Activated CD4-positive, alpha-beta T cell treated with anti-CD3 and anti-CD28 coated beads, Interleukin-2, amount 10 ng/mL, durations not matched to agents 7 days and 5 days (primary cell): ENCODE data around the gene ERC2. TPM values are rescaled to one million over a fixed set of nuclear protein-coding genes. Genes with fewer than 3 reads are reported as not detected.
"Not testable (repeated sequence)": the region's sequence is repeated elsewhere in the genome, so short reads cannot be mapped to it uniquely, and the experiment has no call there.

ENCODE experiments used
- CTCF ChIA-PET: fragments of 350-600 bp; sonication (Branson Sonifier 250); formaldehyde crosslinking; loops from one replicate; lab custom pipeline; 2021; ENCODE audit warnings: antibody characterized with exemption; lab: Charles Lee
- POLR2A ChIA-PET: fragments of 350-600 bp; sonication (Branson Sonifier 250); formaldehyde crosslinking; loops from one replicate; lab custom pipeline; 2021; ENCODE audit warnings: antibody characterized with exemption; lab: Charles Lee
- DNase-seq: peaks from one replicate; pipeline ENCODE4 v3.0.0-alpha.2; 2020
- H3K27ac Mint-ChIP-seq: one replicate; pipeline ENCODE4 v1.8.0; 2021; ENCODE audit warnings: mild to moderate bottlenecking, moderate library complexity, mixed read lengths
- H3K27me3 Mint-ChIP-seq: one replicate; pipeline ENCODE4 v1.8.0; 2021; ENCODE audit warnings: mixed read lengths
- H3K36me3 Mint-ChIP-seq: one replicate; pipeline ENCODE4 v1.8.0; 2021; ENCODE audit warnings: low read depth, mixed read lengths
- H3K4me1 Mint-ChIP-seq: one replicate; pipeline ENCODE4 v1.8.0; 2021; ENCODE audit warnings: mixed read lengths
- H3K4me3 Mint-ChIP-seq: one replicate; pipeline ENCODE4 v1.8.0; 2021; ENCODE audit warnings: mild to moderate bottlenecking, moderate library complexity, mixed read lengths
- H3K9me3 Mint-ChIP-seq: one replicate; pipeline ENCODE4 v1.8.0; 2021; ENCODE audit warnings: mixed read lengths
- total RNA-seq, 2 experiments: library from RNA; stranded (reverse); gene quantifications; one replicate each; pipeline ENCODE4 v1.2.3, GENCODE V29; 2021

Gene ERC2
- total RNA-seq, 2 experiments from 2014 or later = not detected

DNA sequence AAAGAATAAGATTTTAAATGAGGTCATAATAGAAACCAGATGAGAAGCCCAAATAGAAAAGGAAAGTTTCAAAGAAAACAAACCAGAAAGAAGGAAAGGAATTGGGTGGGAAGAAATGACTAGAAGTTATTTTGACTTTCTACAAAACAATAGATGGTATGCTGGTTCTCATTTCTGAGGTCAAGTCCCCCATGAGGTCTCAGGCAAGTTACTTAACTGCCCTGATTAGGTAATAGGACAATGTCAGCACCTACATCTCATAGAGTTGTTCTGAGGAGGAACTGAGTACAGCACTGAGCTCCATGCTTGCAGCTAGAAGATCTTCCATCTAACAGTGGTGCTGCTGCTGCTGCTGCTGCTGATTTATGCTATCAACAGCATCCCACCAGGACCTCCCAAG is 185.9 kb downstream of the ERC2 start:
- ChIA-PET CTCF (no interaction called here), POLR2A (no interaction called here)
- Mint-ChIP-seq H3K9me3 (no peaks in the 10 kb centered on the region), H3K36me3 (no peaks in the 10 kb centered on the region), H3K4me1 (no peaks in the 10 kb centered on the region), H3K27ac (no peak overlapping the region), H3K27me3 (peaks cover 15% of the 10 kb centered on the region), H3K4me3 (no peak overlapping the region)
- DNase-seq = no peak

DNA sequence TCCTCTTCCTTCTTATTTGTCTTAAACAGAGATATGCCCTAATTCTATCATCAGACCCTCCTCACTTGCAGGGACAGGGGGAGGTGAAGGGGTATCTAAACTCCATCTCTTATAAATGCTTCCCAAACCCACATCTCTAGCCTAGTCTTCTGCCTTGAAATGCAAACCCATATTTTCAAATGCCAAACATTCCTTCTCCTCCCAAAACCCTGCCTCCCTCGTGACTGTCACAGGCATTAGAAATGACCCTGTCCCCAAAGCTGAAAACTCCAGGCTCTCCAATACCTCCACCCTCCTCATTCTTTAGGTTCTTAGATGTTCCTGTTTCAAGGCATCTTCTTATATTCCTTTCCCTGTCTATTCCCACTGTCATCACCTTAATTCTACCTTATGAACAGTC is 191.0 kb downstream of the ERC2 start:
- no peak overlapping the region for H3K4me3 Mint-ChIP-seq
- no peaks in the 10 kb centered on the region for H3K4me1 Mint-ChIP-seq
- H3K27ac Mint-ChIP-seq = no peak overlapping the region
- CTCF ChIA-PET = no interaction called here
- H3K27me3 Mint-ChIP-seq = peaks cover 10% of the 10 kb centered on the region
- POLR2A ChIA-PET = no interaction called here
- H3K36me3 Mint-ChIP-seq = no peaks in the 10 kb centered on the region
- no peaks in the 10 kb centered on the region for H3K9me3 Mint-ChIP-seq
- DNase-seq = no peak

DNA sequence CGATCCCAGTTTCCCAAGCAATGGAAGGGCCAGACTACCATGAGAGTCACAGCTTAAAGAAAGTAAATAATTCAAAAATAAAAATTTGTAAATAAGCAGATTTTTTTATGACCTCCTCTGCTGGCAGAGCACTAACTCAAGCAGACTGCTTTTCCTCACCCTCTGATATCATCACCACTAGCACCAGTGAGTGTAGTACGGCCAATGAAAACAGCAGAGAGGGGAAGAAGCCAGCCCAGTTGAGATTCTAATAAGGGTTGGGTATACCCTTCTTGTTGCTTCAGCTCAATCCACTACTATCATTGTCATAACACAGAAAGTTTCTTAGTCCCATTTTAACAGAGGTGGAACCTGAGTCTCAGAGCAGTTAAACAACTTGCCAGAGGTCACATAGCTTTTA is 193.1 kb downstream of the ERC2 start:
- H3K27me3 Mint-ChIP-seq = peaks cover 7% of the 10 kb centered on the region
- H3K27ac Mint-ChIP-seq = no peak overlapping the region
- DNase-seq = no peak
- CTCF ChIA-PET = no interaction called here
- H3K4me3 Mint-ChIP-seq = no peak overlapping the region
- no peaks in the 10 kb centered on the region for H3K36me3 Mint-ChIP-seq
- no peaks in the 10 kb centered on the region for H3K4me1 Mint-ChIP-seq
- POLR2A ChIA-PET = no interaction called here
- no peaks in the 10 kb centered on the region for H3K9me3 Mint-ChIP-seq

DNA sequence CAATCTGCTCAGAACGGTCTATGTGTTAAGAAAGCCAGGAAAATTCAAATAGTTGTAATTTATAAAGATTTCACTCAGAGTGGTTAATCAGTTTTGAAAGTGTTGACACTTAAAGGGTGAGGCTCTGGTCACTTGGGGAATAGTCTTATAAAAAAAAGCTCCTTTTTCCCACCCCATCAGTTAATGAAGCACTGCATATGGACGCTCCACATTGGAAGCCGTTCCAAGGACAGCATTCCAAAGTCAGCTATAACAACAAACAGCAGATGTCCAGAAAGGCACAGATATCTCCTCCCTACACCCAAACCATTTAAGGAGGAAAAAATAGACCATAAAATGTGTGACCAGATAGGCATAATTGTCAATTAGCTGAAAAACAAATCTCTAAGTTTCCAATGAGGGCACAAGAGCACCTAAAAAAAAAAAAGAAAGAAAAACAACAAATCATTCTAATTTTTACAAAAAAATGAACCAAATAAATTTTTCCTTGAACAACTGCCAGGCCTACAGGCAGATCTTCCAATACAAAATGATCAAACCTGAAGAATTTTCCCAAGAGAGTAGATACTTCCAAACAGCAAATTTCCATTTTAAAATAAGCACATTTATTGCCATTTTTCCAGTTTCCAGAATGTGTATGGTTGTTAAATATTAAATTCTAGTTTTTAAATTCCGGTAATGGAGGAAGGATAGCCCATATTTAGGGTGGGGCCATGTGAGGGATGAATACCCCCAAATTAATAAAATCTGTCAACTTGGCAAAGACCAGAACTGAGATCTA is 198.3 kb downstream of the ERC2 start:
- no peak overlapping the region for H3K4me3 Mint-ChIP-seq
- POLR2A ChIA-PET = no interaction called here
- no peaks in the 10 kb centered on the region for H3K4me1 Mint-ChIP-seq

DNA sequence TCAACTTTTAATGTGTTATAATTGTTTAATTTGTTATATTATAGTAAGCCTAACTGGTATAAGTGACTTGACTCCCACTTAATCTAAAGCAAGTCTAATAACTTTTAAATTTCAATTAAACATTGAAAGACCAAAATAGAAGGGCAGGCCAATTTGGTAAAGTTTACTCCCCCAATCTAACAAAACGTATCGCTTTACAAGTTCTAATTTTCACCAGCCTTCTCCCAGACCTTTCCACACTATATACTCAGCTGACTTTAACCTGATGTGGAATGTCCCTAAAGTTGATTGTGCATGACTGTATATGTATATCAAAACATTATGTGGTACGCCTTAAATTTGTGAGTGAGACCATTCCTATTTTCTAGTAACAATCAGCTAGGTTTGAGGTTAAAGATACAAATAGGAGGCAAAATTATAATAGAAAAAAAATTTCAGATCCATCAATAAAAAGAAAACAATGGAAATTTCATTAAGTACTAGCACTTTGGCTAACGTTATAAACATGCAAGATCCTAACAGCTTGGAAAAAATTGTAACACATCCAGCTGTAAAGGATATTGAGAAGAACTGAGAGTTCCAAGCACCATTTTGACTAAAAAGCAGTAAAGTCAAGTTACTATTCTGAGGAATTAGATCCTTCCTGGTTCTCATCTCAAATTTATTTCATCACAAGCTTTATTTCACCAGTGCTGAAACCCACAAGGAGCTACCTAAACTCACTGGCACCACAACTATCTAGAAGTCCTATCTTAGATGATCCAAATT is 199.5 kb downstream of the ERC2 start:
- Mint-ChIP-seq H3K27ac (no peak overlapping the region), H3K27me3 (peaks cover 3% of the 10 kb centered on the region), H3K4me1 (no peaks in the 10 kb centered on the region), H3K9me3 (no peaks in the 10 kb centered on the region), H3K4me3 (no peak overlapping the region), H3K36me3 (no peaks in the 10 kb centered on the region)
- DNase-seq = no peak
- CTCF ChIA-PET = no interaction called here
- POLR2A ChIA-PET = no interaction called here

More for the DNA sequence above, 198.3 kb downstream of the ERC2 start:
- CTCF ChIA-PET = no interaction called here
- DNase-seq = no peak
- no peaks in the 10 kb centered on the region for H3K36me3 Mint-ChIP-seq
- no peaks in the 10 kb centered on the region for H3K9me3 Mint-ChIP-seq
- H3K27ac Mint-ChIP-seq = no peak overlapping the region
- peaks cover 3% of the 10 kb centered on the region for H3K27me3 Mint-ChIP-seq

DNA sequence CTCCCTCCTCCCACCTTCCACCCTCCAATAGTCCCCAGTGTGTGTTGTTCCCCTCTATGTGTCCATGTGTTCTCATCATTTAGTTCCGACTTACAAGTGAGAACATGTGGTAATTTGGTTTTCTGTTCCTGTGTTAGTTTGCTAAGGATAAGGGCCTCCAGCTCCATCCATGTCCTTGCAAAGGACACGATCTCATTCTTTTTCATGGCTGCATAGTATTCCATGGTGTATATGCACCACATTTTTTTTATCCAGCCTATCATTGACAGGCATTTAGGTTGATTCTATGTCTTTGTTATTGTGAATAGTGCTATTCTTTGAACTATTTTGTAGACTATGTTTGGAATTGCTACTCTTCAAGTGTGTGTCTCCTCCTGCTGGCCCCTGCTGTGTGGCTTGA is 206.4 kb downstream of the ERC2 start:
- POLR2A ChIA-PET = not testable (repeated sequence)
- CTCF ChIA-PET = interaction anchor here (1.0 kb wide), 1 partner anchor 19 kb away, joined by 3 read pairs; no protein-coding TSS in a partner anchor

DNA sequence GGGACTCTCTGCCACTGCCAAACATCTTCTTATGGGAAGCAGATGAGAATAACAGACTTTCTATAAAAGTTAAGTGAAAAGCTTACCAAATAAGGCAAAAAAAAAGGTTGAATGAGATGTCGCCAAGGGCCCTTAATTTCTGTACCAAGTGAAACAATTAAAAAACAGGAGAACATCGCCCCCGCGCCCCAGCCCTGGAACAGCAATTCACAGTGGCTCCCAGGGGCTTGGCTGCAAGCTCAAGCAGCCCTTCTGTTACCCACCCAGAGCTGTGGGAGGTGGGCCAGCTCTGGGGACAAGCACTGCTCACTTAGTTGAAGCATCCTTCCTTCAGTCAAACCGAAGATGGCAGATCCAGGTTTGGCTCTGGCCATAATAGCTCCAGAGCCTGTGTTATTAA is 208.0 kb downstream of the ERC2 start:
- POLR2A ChIA-PET = no interaction called here
- H3K4me3 Mint-ChIP-seq = no peak overlapping the region
- H3K4me1 Mint-ChIP-seq = no peaks in the 10 kb centered on the region
- CTCF ChIA-PET = interaction anchor here (0.7 kb wide), 1 partner anchor 754 kb away, joined by 3 read pairs; no protein-coding TSS in a partner anchor
- no peaks in the 10 kb centered on the region for H3K36me3 Mint-ChIP-seq
- DNase-seq = no peak
- H3K27me3 Mint-ChIP-seq = peaks cover 6% of the 10 kb centered on the region
- no peak overlapping the region for H3K27ac Mint-ChIP-seq
- no peaks in the 10 kb centered on the region for H3K9me3 Mint-ChIP-seq

More for the DNA sequence above, 206.4 kb downstream of the ERC2 start:
- not testable (repeated sequence) for H3K36me3 Mint-ChIP-seq, DNase-seq, H3K9me3 Mint-ChIP-seq, H3K4me3 Mint-ChIP-seq, H3K4me1 Mint-ChIP-seq, H3K27me3 Mint-ChIP-seq, H3K27ac Mint-ChIP-seq

DNA sequence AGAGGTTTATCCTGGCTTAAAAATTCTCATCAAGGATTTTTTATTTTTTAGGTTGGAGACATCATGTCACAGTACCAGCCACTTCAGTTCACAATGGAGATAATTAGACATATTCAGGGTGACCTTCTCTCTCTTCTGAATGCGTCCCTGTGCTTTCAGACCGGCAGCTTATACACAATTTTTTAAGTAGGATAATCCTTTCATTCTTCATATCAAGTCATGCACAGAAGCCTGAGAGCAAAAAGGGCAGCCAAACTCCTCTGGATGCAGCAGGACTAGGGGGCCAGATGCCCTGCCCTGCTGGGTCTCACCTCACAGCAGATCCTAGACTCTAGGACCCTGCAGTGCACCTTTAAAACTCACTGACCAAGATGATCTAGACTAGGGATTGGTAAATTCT is 210.4 kb downstream of the ERC2 start:
- H3K27me3 Mint-ChIP-seq = peaks cover 6% of the 10 kb centered on the region
- POLR2A ChIA-PET = no interaction called here
- no peak overlapping the region for H3K27ac Mint-ChIP-seq
- H3K4me1 Mint-ChIP-seq = no peaks in the 10 kb centered on the region
- no peaks in the 10 kb centered on the region for H3K9me3 Mint-ChIP-seq
- H3K36me3 Mint-ChIP-seq = no peaks in the 10 kb centered on the region
- CTCF ChIA-PET = no interaction called here
- no peak overlapping the region for H3K4me3 Mint-ChIP-seq
- DNase-seq = no peak

DNA sequence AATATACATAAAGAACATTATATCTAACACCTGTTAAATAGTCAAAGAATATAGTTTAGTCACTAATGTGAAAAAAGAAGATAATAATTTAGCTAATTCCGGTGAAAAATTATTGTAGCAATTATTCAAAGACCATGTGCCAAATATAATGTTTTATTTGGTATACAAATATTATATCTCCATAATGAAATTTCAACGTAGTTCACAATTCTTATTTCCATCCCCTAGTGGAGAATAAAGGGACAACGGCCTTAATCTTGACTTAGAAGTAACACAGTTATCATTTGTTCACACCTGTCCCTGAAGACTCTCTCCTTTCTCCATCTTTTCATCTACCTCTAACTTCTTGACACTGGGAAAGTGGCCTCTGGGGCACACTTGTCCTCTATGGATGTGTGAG is 213.4 kb downstream of the ERC2 start:
- no peak for DNase-seq
- H3K4me1 Mint-ChIP-seq = no peaks in the 10 kb centered on the region
- H3K4me3 Mint-ChIP-seq = no peak overlapping the region
- H3K27ac Mint-ChIP-seq = no peak overlapping the region
- CTCF ChIA-PET = no interaction called here
- POLR2A ChIA-PET = no interaction called here
- H3K9me3 Mint-ChIP-seq = no peaks in the 10 kb centered on the region
- no peaks in the 10 kb centered on the region for H3K36me3 Mint-ChIP-seq
- peaks cover 4% of the 10 kb centered on the region for H3K27me3 Mint-ChIP-seq

DNA sequence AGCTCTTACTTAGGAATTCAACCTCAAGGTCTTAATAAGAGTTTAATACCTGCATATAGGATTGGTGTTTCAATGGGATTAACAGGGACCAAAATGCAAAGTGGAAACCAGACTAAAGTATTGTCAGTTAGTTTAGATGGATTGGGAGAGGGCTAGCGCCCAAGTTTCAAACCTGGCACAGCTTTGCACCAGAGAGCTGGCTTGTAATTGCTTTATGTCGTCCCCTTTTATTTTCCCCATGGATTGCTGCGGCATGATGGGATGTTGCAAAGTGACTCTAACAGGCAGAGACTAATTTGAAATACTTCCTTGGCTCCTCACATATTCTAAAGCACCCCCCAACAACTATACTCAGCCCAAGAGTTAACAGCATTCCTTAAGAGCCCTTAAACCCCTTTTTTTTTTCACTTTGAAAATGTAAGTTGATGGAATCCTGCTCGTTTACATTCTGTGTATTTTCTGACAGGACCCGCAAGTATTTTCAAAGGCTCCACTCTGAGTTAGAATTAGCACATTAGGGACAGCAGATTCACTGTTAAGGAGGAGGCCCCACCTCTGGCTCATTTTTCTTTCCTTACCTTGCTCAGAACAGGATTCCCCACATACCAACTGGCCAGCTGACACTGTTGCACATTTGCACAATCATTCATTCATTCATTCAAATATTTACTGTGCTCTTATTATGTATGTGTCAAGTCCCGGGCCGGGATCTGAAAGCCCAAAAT is 214.2 kb downstream of the ERC2 start:
- Mint-ChIP-seq H3K27me3 (peaks cover 4% of the 10 kb centered on the region), H3K36me3 (no peaks in the 10 kb centered on the region), H3K4me1 (no peaks in the 10 kb centered on the region), H3K9me3 (no peaks in the 10 kb centered on the region), H3K27ac (no peak overlapping the region), H3K4me3 (no peak overlapping the region)
- no peak for DNase-seq
- ChIA-PET POLR2A (no interaction called here), CTCF (no interaction called here)

DNA sequence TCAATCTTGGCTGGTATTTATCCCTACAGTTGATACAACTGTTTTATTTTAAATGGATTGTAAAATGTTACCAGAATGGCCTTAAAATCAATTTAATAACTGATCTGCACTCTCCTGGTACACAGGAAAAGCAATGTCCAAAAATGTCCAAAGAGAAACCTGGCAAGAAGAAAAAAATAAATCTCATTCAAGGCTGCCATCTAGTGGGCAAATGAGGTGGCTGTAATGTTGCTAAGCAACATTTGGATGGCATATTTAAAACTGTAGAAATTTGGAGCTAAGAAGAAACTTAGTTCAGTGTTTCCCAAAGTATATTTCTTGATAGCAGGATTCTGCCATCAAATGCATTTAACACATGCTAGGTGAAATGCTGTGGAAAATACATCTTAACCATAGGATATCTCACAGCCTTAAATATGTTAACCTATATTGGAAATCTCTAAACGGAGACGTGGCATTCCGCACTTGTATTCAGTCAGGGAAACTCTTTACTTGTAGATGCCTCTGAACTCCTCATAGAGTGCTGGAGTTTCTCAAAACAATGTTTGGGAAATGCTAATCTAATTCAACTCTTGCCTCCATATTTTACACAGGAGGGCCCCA is 216.8 kb downstream of the ERC2 start:
- Mint-ChIP-seq H3K27me3 (peaks cover 2% of the 10 kb centered on the region), H3K9me3 (no peaks in the 10 kb centered on the region), H3K4me1 (no peaks in the 10 kb centered on the region), H3K27ac (no peak overlapping the region), H3K4me3 (no peak overlapping the region), H3K36me3 (no peaks in the 10 kb centered on the region)
- CTCF ChIA-PET = no interaction called here
- DNase-seq = peak; percentile 34
- POLR2A ChIA-PET = no interaction called here

DNA sequence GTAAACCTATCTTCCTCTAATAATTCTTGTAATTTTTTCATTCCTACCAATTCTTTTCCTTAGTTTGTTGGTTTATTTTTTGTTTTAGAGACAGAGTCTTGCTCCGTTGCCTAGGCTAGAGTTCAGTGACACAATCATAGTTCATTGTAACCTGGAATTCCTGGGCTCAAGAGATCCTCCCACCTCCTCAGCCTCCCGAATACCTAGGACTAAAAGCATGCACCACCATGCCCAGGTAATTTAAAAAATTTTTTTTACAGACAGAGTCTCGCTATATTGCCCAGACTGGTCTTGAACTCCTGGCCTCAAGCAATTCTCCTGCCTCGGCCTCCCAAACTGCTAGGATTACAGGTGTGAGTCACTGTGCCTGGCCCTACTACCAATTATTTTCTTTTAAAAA is 220.2 kb downstream of the ERC2 start:
- H3K9me3 Mint-ChIP-seq = no peaks in the 10 kb centered on the region
- no peak overlapping the region for H3K27ac Mint-ChIP-seq

More for the DNA sequence above, 220.2 kb downstream of the ERC2 start:
- ChIA-PET CTCF (no interaction called here), POLR2A (interaction anchor here (0.6 kb wide), 1 partner anchor 44 kb away, joined by 6 read pairs; no protein-coding TSS in a partner anchor)
- no peaks in the 10 kb centered on the region for H3K36me3 Mint-ChIP-seq
- no peaks in the 10 kb centered on the region for H3K4me1 Mint-ChIP-seq
- no peak for DNase-seq
- no peak overlapping the region for H3K4me3 Mint-ChIP-seq
- peaks cover 2% of the 10 kb centered on the region for H3K27me3 Mint-ChIP-seq
